ENCODE measurements around the gene MPRIP.
"Not testable (repeated sequence)": the region's sequence is repeated elsewhere in the genome, so short reads cannot be mapped to it uniquely, and the experiment has no call there.

Gene MPRIP

DNA sequence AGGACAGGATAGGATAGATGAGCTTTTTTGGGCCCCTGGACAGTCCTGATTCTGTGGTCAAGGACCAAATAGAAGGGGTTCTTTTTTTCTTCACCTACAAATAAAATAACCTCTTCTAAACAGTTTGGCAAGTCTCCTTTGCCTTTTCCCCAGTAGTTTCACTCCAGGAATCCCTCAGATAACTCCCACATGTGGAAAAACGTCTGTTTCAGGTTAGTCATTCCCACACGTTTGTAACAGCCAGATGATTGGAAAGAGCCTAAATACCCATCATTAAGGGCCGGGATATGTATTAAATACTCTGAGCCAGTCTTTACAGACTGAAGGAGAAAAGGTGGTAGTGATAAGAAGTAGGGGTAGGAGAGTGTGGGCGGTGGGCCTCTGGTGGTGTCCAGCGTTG lies 105.6 kb downstream of the MPRIP start:
- no peak for DNase-seq (ENCODE audit: low spot score)

DNA sequence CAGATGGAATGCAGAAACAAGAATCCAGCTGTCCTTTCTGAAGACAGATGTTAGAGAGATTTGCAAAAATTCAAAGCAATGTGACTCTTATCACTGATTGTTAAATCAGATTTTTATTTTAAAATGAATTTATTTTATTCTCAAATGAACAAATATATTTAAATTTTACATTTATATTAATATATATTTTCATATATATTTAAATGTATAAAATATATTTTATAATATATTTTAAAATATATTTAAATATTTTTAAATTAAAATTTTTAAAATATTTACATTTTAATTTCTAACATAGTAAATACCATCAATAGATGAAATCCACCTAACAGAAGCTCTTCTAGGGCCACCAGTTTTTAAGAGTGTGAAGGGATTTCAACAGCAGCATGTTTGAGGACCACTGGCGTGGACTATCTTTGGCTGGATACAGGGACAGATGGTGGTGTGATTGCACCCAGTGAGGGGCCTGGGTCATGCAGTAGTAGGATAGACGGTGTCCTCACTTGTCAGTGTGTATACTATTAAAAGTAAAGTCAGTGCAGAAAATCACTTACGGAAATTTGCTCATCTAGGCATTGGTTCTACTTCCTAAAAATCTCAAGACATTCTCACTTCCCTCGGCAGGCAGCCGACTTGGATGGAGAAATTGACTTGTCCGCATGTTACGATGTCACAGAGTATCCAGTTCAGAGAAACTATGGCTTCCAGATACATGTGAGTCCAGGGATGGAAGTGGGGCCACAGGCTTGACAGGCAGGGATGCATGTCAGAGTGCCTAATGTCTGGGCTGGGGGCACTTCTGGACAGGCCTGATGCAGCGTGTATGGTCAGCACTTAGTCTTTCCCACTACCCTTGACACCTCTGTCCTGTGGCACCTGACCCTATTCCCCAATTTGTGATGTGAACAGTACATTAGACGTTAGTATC lies 107.5 kb downstream of the MPRIP start:
- DNase-seq (ENCODE audit: low spot score), result no peak

GRCh38 chr17:17150448-17150800 lies 108.2 kb downstream of the MPRIP start:
- no peak for DNase-seq (ENCODE audit: low spot score)

DNA sequence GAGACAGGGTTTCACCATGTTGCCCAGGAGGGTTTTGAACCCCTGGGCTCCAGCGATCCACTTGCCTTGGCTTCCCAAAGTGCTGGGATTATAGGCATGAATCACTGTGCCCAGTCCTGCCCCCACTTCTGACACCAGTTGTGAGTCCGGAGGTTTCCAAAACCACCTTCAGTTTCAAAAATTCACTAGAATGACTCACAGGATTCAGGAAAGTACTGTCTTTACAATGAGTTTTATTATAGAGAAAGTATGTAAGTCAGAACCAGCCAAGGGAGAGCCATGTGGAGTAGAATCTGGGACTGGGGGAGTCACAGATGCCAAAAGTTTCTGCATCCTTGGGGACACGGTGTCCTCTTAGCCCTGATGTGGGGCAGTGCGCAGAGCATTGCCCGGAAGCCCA lies 108.8 kb downstream of the MPRIP start:
- peak; percentile 72 for DNase-seq (ENCODE audit: low spot score)

GRCh38 chr17:17151541-17151940 lies 109.3 kb downstream of the MPRIP start:
- DNase-seq (ENCODE audit: low spot score), result no peak

- DNase-seq (ENCODE audit: low spot score), result peak; percentile 89
These were observed 109.7 kb downstream of the MPRIP start for GRCh38 chr17:17151962-17152361.

GRCh38 chr17:17152385-17152784 lies 110.1 kb downstream of the MPRIP start:
- DNase-seq (ENCODE audit: low spot score), result peak; percentile 26

DNA sequence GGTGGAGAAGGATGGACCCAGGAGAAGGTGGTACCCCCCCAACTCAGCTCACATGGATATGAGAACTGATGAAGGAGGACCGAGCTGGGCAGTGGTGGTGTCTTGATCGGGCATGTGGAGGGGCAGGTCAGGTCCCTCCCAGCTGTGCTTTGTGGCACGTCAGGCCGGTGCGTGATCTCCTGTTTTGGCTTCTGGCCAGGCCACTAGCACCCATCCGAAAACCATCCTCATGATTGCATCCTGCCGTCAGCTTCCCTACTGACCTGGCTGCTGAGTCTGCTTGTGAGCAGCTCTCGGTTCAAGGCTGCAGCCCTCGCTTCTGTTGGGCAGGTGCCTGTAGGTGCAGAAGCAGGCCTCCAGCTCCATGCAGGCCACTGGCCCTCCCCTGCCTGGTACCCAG lies 110.8 kb downstream of the MPRIP start:
- DNase-seq (ENCODE audit: low spot score), result no peak

GRCh38 chr17:17153709-17154108 lies 111.5 kb downstream of the MPRIP start:
- DNase-seq (ENCODE audit: low spot score), result no peak

- DNase-seq (ENCODE audit: low spot score), result no peak
These were observed 112.3 kb downstream of the MPRIP start for GRCh38 chr17:17154556-17154955.

DNA sequence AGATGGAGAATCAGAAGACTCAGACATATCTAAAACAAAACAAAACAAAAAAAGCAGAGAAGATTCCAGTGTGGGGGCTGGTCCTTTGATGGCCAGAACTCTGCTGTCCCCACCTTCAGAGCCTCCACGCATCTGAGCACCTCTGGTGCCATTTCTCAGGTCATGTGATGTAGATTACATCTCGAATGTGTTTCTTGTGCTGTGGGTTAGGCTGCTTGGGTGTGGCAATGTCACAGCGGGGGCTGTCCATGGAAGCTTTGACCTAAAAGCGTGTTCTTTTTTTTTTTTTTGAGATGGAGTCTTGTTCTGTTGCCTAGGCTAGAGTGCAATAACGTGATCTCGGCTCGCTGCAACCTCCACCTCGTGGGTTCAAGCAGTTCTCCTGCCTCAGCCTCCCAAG lies 112.7 kb downstream of the MPRIP start:
- no peak for DNase-seq (ENCODE audit: low spot score)

DNA sequence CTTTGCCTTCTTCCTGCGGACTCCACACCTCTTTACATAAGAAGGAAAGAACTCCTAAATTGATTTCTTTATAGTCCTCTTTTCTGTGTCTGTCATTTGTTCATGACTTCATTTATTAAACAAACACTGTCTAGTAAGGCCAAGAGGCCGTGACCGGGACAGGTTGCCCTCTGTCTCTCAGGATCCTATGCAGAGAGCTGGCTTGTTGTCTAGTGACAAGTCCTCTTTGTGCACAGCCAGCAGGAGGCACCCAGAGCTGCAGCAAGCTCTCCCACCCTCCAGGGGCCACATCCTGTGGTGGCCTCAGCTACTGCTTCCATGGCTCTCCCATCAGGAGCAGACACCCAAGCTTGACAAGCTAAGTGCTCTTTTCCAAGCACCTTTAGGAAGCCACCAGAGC lies 113.3 kb downstream of the MPRIP start:
- no peak for DNase-seq (ENCODE audit: low spot score)

GRCh38 chr17:17156107-17156506 lies 113.8 kb downstream of the MPRIP start:
- peak; percentile 60 for DNase-seq (ENCODE audit: low spot score)

DNA sequence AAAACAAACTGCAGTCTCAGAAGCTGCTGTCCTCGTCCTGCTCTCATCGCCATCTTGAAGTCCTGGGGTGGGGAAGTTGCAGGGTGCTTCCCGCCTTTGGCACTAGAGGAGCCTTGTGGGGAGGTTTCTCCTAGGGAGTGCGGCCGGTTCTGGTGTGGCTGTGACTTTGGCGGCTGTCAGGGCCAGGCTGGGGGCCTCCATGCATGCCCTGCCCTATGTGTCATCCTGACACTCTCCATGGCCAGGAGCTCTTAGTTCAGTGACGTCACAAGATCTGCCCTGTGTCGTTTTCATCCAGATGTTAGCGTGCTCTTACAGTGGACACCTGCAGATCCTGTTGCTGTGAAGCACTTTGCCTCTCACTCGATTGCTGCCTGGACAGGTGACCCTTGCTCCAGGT lies 114.3 kb downstream of the MPRIP start:
- peak; percentile 43 for DNase-seq (ENCODE audit: low spot score)

GRCh38 chr17:17157041-17157440 lies 114.8 kb downstream of the MPRIP start:
- no peak for DNase-seq (ENCODE audit: low spot score)

GRCh38 chr17:17158506-17158905 lies 116.2 kb downstream of the MPRIP start:
- DNase-seq (ENCODE audit: low spot score), result not testable (repeated sequence)

DNA sequence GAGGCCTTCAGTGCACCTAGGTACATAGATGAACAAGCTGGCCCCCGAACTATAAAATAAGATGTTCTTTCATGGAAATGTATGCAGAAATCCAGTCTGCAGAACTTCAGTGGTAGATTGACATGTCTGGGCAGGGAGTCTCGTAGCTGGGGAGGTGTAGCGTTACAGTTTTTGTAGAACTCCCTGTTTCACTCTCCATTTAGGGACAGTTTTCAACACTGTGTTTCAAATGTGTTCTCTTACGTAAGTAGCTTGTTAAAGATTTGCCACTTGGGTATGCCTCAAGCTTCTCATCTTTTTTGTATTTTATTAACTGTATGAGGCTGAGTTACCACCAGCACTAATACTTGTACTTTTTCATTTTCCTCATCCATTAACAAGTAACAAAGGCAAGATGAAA lies 117.3 kb downstream of the MPRIP start:
- no peak for DNase-seq (ENCODE audit: low spot score)

GRCh38 chr17:17161121-17161520 lies 118.9 kb downstream of the MPRIP start:
- DNase-seq (ENCODE audit: low spot score), result no peak

GRCh38 chr17:17161759-17162158 lies 119.5 kb downstream of the MPRIP start:
- DNase-seq (ENCODE audit: low spot score), result no peak

DNA sequence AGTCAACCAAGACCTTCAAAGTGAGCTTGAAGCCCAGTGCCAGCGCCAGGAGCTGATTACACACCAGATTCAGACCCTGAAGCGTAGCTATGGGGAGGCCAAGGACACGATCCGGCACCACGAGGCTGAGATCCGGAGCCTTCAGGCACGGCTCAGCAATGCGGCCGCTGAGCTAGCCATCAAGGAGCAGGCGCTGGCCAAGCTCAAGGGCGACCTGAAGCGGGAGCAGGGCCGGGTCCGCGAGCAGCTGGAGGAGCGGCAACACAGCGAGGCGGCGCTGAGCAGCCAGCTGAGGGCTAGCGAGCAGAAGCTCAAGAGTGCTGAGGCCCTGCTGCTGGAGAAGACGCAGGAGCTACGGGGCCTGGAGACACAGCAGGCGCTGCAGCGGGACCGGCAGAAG lies 121.9 kb downstream of the MPRIP start:
- no peak for DNase-seq (ENCODE audit: low spot score)

DNA sequence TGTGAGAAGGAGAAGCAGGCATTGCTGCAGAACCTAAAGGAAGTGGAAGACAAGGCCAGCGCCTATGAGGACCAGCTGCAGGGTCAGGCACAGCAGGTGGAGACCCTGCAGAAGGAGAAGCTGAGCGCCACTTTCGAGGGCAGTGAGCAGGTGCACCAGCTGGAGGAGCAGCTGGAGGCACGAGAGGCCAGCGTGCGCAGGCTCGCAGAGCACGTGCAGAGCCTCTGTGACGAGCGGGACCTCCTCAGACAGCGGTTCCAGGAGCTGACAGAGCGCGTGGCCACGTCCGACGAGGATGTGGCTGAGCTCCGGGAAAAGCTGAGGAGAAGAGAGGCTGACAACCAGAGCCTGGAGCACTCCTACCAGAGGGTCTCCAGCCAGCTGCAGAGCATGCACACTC lies 122.4 kb downstream of the MPRIP start:
- DNase-seq (ENCODE audit: low spot score), result no peak

DNA sequence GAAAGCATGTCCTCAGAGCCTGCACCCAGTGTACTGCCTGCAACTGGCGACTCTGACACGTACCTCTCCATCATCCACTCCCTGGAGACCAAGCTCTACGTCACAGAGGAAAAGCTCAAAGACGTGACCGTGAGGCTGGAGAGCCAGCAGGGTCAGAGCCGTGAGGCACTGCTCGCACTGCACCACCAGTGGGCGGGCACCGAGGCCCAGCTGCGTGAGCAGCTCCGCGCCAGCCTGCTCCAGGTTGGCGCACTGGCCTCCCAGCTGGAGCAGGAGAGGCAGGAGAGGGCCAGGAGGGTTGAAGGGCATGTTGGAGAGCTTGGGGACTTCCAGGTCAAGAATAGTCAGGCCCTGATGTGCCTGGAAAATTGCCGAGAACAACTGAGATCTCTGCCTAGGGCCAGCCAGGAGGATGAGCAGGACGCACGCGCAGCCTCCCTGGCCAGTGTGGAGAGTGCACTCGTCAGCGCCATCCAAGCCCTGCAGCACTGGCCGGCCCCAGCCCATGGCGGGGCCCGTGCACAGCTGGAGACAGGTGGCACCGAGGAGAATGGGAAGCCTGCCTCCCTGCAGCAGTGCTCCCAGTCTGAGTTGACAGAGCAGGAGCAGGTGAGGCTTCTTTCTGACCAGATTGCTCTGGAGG lies 123.5 kb downstream of the MPRIP start:
- no peak for DNase-seq (ENCODE audit: low spot score)

- DNase-seq (ENCODE audit: low spot score), result no peak
These were observed 124.2 kb downstream of the MPRIP start for GRCh38 chr17:17166446-17166845.

DNA sequence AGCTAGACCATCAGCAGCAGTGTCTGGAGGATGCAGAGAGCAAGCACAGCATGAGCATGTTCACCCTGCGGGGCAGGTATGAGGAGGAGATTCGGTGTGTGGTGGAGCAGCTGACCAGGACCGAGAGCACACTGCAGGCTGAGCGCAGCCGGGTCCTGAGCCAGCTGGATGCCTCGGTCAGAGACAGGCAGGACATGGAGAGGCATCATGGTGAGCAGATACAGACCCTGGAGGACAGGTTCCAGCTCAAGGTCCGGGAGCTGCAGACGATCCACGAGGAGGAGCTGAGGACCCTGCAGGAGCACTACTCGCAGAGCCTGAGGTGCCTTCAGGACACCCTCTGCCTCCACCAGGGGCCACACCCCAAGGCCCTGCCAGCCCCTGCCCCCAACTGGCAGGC lies 125.1 kb downstream of the MPRIP start:
- no peak for DNase-seq (ENCODE audit: low spot score)

Measured in hepatic stellate cell (primary cell).